Activated T-cell treated with anti-CD3 and anti-CD28 coated beads for 24 hours (primary cell): Measurements from ENCODE around the gene PSG5.
"Not testable (repeated sequence)": the region's sequence is repeated elsewhere in the genome, so short reads cannot be mapped to it uniquely, and the experiment has no call there.

Experiments
- DNase-seq: peaks from one replicate; pipeline ENCODE4 v3.0.0-alpha.2; 2020; ENCODE audit warnings: low read depth

Gene PSG5

GRCh38 chr19:43181869-43182771, 4.2 kb downstream of the PSG5 start:
- not testable (repeated sequence) for DNase-seq

GRCh38 chr19:43179569-43180147, 6.7 kb downstream of the PSG5 start:
- not testable (repeated sequence) for DNase-seq

DNA sequence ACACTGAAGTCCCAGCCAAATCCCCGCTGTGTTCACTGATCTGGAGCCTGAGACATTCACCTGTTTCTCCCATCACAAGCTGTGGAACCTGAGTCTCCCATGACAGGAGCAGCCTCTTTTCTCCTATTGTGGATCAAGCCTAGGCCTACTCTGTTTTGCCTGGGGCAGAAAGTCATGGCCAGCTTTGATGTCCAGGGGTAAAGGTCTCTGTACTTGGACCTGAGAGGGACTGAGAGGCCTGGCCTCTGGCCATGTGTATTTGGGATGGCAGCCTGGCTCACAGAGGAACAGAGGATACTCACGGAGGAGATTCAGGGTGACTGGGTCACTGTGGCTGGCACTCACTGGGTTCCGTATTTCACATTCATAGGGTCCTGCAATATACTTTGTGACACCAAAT, 7.8 kb downstream of the PSG5 start:
- not testable (repeated sequence) for DNase-seq

DNA sequence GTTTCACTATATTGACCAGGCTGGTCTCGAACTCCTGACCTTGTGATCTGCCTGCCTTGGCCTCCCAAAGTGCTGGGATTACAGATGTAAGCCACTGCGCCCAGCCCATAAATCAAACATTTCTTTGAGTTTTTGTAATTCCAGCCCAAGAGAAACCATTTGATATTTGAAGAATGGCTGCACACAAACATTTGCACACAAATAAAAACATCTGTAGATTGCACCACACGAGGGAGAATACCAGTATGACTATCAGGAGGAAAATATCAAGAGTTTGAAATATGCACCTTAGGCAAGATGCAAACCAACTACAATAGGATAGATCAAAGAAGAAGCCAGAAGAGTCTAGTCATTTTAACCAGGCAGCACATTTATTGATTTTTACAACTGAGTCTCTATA, 20.4 kb downstream of the PSG5 start:
- not testable (repeated sequence) for DNase-seq

DNA sequence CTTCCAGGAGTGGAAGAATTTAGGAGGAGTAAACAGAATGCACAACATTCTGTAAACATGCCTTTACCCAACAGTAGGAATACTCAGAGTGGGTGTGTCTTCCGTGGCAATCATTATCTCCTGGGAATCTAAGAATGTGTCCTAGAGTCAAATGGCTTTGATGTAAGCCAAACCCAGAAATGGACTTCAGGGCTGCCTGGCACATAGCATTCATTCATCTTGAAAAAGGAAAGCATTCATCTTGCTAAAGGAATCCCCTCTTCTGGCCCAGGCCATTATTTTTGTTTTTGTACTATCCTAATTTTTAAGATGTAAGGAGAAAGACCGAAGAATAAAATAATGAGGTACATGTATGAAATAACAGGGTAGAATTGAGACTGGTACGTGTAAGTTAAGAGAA, 23.2 kb downstream of the PSG5 start:
- not testable (repeated sequence) for DNase-seq

- DNase-seq, result not testable (repeated sequence)
Observed at GRCh38 chr19:43162261-43162660, 24.1 kb downstream of the PSG5 start.

DNA sequence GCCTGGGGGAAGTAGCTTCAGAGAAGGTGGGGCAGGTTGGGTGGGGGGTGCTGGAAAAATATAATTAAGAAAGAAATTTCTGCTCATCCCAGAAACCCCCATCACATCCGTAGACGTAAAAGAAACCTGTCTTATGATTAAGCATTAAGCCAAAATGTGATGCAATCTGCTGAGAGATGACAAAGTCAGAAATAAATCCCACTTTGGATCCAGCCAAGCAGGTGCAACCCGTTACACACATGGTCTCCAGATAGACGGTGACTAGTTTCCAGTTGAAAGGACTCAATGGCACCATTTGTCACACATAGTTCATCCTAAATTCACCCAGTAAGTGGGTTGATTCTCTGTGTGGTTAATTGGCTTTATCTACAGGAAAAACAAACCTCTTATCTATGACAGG, 34.1 kb downstream of the PSG5 start:
- no peak for DNase-seq

- DNase-seq, result not testable (repeated sequence)
Observed at GRCh38 chr19:43149788-43150187, 36.5 kb downstream of the PSG5 start.

- DNase-seq, result no peak
Observed at GRCh38 chr19:43148233-43148632, 38.1 kb downstream of the PSG5 start.

GRCh38 chr19:43141763-43142162, 44.6 kb downstream of the PSG5 start:
- not testable (repeated sequence) for DNase-seq

DNA sequence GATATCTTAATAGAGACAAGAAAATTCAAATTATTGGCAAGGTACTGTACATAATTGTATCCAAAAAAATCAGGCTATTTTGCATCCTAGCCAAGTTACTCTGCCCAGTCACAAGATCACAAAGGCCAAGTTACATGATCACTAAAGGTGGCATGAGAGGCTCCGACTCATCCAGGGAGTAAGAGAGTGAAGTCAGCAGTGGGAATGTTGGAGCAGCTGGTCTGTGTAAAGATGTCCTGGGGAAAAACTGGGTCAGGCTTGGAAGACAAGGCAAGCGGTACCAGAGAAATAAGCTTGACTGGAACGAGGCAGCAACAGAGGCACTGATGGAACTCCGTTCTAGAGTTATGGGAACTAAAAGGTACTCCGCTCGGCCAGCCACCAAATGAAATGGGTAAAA, 53.6 kb downstream of the PSG5 start:
- DNase-seq, result no peak

- not testable (repeated sequence) for DNase-seq
Observed at GRCh38 chr19:43131281-43131842, 55.0 kb downstream of the PSG5 start.

GRCh38 chr19:43129197-43129596, 57.1 kb downstream of the PSG5 start:
- not testable (repeated sequence) for DNase-seq

DNA sequence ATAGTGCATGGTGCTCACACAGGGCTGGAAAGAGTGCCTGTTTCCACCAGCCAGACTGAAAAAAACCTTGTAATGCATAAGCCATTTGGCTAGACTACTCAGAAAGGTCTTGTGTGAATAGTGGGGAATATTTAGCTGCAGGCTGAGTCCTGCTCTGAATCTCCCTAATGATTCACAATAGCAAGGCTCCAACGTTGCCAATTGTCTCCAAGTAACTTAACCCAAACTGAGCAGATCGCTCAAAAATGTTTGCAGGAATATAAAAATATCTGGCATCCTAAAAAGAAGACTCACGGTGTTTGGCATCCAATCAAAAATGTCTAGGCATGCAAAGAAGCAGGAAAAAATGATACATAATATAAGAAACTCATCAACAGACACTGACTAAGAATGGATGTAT, 59.0 kb downstream of the PSG5 start:
- not testable (repeated sequence) for DNase-seq

GRCh38 chr19:43126720-43127119, 59.6 kb downstream of the PSG5 start:
- DNase-seq, result no peak

DNA sequence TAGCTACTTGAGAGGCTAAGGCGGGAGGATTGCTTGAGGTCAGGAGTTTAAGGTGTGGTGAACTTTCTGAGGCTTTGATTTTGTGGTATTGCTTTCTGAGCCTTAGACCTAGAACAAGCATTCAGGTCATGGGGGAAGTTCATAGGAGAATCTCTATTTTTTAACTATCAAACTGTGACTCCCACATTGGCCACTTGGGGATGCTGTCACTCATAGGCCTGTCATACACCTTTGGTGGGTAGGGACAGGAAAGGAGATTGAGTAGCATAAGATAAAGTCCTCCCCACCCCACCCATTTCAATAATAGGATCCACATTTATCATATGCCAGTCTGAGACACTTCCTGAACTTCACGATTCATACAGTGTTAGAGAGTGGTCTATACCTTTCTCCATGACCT, 62.0 kb downstream of the PSG5 start:
- DNase-seq, result no peak

GRCh38 chr19:43120433-43121026, 65.8 kb downstream of the PSG5 start:
- not testable (repeated sequence) for DNase-seq

- not testable (repeated sequence) for DNase-seq
Observed at GRCh38 chr19:43119526-43119925, 66.8 kb downstream of the PSG5 start.
